Measurements from ENCODE around the gene MOB1A.

GRCh38 chr2:74109551-74109950 is 69.1 kb downstream of the MOB1A start:
- TF ChIP-seq, protein P1, sequence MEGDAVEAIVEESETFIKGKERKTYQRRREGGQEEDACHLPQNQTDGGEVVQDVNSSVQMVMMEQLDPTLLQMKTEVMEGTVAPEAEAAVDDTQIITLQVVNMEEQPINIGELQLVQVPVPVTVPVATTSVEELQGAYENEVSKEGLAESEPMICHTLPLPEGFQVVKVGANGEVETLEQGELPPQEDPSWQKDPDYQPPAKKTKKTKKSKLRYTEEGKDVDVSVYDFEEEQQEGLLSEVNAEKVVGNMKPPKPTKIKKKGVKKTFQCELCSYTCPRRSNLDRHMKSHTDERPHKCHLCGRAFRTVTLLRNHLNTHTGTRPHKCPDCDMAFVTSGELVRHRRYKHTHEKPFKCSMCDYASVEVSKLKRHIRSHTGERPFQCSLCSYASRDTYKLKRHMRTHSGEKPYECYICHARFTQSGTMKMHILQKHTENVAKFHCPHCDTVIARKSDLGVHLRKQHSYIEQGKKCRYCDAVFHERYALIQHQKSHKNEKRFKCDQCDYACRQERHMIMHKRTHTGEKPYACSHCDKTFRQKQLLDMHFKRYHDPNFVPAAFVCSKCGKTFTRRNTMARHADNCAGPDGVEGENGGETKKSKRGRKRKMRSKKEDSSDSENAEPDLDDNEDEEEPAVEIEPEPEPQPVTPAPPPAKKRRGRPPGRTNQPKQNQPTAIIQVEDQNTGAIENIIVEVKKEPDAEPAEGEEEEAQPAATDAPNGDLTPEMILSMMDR (IDR thresholded peaks at IDR 0.05) = no peak
- no peak for TF ChIP-seq POLR2A (IDR thresholded peaks at IDR 0.05)
